ENCODE data around the gene PARD6A. TPM values are rescaled to one million over a fixed set of nuclear protein-coding genes. Genes with fewer than 3 reads are reported as not detected.

The PARD6A gene
- total and polyA plus RNA-seq, 2 of the 4 experiments (the other 2 are of a cell fraction) = 0.36 to 0.55 TPM

GRCh38 chr16:67683767-67684166 is 23.0 kb downstream of the PARD6A start:
- Histone ChIP-seq H3K18ac (ENCODE audit: low read depth, low read length) (no peak overlapping the region), H3K27me3 (ENCODE audit: control insufficient read depth, insufficient read depth, low read length) (no peaks in the 10 kb centered on the region), H2AK5ac (ENCODE audit: low read depth, low read length) (no peak overlapping the region), H3K4me1 (ENCODE audit: control insufficient read depth, insufficient read depth, low read length) (peaks cover 2% of the 10 kb centered on the region; the same call in 1 of the 2 replicates), H2AFZ (replicated peaks; ENCODE audit: low read length, poor library complexity) (no peak overlapping the region), H3K14ac (replicated peaks; ENCODE audit: low read depth, low read length) (no peak overlapping the region), H3K36me3 (ENCODE audit: control insufficient read depth, insufficient read depth, low read length) (peaks cover 19% of the 10 kb centered on the region), H3K4ac (ENCODE audit: low read depth, low read length) (no peak overlapping the region), H3K9me1 (ENCODE audit: insufficient read depth, low read length) (peaks cover 10% of the 10 kb centered on the region), H2BK15ac (ENCODE audit: low read depth, low read length) (no peak overlapping the region), H3K4me2 (ENCODE audit: low read depth, low read length) (no peak overlapping the region), H2AK9ac (replicated peaks; ENCODE audit: low read depth, low read length, poor library complexity) (no peak overlapping the region), H4K91ac (ENCODE audit: insufficient read depth, low read depth, low read length) (no peak overlapping the region), H4K5ac (ENCODE audit: low read depth, low read length) (no peak overlapping the region), H3K23ac (ENCODE audit: low read depth, low read length) (no peak overlapping the region), H3K27ac (ENCODE audit: insufficient read depth, low read length) (no peak overlapping the region), H4K20me1 (ENCODE audit: insufficient read depth, low read length) (no peaks in the 10 kb centered on the region), H3K56ac (ENCODE audit: extremely low read depth, insufficient read depth, low read length) (no peak overlapping the region), H2BK20ac (ENCODE audit: low read depth, low read length) (no peak overlapping the region), H2BK5ac (ENCODE audit: low read depth, low read length, poor library complexity, severe bottlenecking) (no peak overlapping the region), H3K79me1 (ENCODE audit: low read depth in 1 of 2, low read length in 2 of 2) (peaks cover 0 to 33% of the 10 kb centered on the region in 2 experiments; a peak in 3 of 4 replicates), H3K9ac (ENCODE audit: low read depth, low read length) (no peak overlapping the region), H2BK120ac (ENCODE audit: low read depth, low read length) (no peak overlapping the region), H4K8ac (ENCODE audit: low read depth in 2 of 2, low read length in 2 of 2) (no peak overlapping the region), H3K9me3 (ENCODE audit: control insufficient read depth, insufficient read depth, low read length) (no peaks in the 10 kb centered on the region), H3K4me3 (ENCODE audit: insufficient read depth, low read depth, low read length) (no peak overlapping the region)
- WGBS, 2 experiments (ENCODE audit: extremely low coverage in 2 of 2, insufficient read length in 1 of 2) = no CpG with 5 or more reads among the region's 4 CpGs
- ChIA-PET CTCF (no interaction called here), POLR2A (ENCODE audit: unreplicated experiment) (no interaction called here)
- no TSS peak for BruUV-seq (replicated peaks)
- dilution Hi-C loops (cut with HindIII; ENCODE audit: low sequenced_read_pairs, unreplicated experiment) = no loop called here
- ATAC-seq (ENCODE audit: low read depth) (no peak), DNase-seq (no peak)
- in situ Hi-C loops (cut with MboI; ENCODE audit: low sequenced_read_pairs) = no loop called here
- intact Hi-C loops (cut with micrococcal nuclease) = no loop called here
- TF ChIP-seq MXI1 (IDR thresholded peaks at IDR 0.05; ENCODE audit: borderline replicate concordance, low read depth, low read length) (no peak), RCOR1 (IDR thresholded peaks at IDR 0.05; ENCODE audit: insufficient replicate concordance, low read length) (no peak), CTCF (conservative IDR thresholded peaks at IDR 0.05; ENCODE audit: low read depth, low read length) (no peak), RAD21 (IDR thresholded peaks at IDR 0.05; ENCODE audit: low read length) (no peak), FOS (IDR thresholded peaks at IDR 0.05; ENCODE audit: low read depth, low read length) (no peak), RFX5 (IDR thresholded peaks at IDR 0.05; ENCODE audit: low read depth, low read length) (no peak), CHD1 (IDR thresholded peaks at IDR 0.05; ENCODE audit: low read depth, low read length) (no peak), POLR2A (IDR thresholded peaks at IDR 0.05; ENCODE audit: low read depth, low read length) (no peak), BHLHE40 (IDR thresholded peaks at IDR 0.05; ENCODE audit: low read depth, low read length) (no peak), SMC3 (IDR thresholded peaks at IDR 0.05; ENCODE audit: low read depth, low read length) (no peak), CEBPB (IDR thresholded peaks at IDR 0.05; ENCODE audit: low read depth, low read length) (no peak), MAFK (IDR thresholded peaks at IDR 0.05; ENCODE audit: low read depth, low read length) (no peak), NFE2L2 (IDR thresholded peaks at IDR 0.05; ENCODE audit: low read depth, low read length) (no peak), MAZ (IDR thresholded peaks at IDR 0.05; ENCODE audit: borderline replicate concordance, low read depth, low read length) (no peak)
- TF ChIP-seq, protein P1, sequence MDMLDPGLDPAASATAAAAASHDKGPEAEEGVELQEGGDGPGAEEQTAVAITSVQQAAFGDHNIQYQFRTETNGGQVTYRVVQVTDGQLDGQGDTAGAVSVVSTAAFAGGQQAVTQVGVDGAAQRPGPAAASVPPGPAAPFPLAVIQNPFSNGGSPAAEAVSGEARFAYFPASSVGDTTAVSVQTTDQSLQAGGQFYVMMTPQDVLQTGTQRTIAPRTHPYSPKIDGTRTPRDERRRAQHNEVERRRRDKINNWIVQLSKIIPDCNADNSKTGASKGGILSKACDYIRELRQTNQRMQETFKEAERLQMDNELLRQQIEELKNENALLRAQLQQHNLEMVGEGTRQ (IDR thresholded peaks at IDR 0.05; ENCODE audit: low read depth, low read length) = no peak
- TF ChIP-seq, protein P2, sequence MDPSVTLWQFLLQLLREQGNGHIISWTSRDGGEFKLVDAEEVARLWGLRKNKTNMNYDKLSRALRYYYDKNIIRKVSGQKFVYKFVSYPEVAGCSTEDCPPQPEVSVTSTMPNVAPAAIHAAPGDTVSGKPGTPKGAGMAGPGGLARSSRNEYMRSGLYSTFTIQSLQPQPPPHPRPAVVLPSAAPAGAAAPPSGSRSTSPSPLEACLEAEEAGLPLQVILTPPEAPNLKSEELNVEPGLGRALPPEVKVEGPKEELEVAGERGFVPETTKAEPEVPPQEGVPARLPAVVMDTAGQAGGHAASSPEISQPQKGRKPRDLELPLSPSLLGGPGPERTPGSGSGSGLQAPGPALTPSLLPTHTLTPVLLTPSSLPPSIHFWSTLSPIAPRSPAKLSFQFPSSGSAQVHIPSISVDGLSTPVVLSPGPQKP (IDR thresholded peaks at IDR 0.05; ENCODE audit: borderline replicate concordance, low read depth, low read length) = no peak

Data from IMR-90 (cell line).